K562 (cell line): ENCODE results near the gene OR2AT4. TPM values are rescaled to one million over a fixed set of nuclear protein-coding genes. Genes with fewer than 3 reads are reported as not detected.

Experiments used
- ATAC-seq: fragments of 200-7000 bp; cut with Tn5 transposase; 3 replicates; pipeline ENCODE4 v1.9.1; 2020; ENCODE audit warnings: moderate library complexity
- BruUV-seq: library from RNA; stranded (reverse); fragments of 400-500 nt; replicated peaks from 2 replicates; lab custom pipeline; 2021; lab: Mats Ljungman, UMichigan
- CTCF ChIA-PET: fragments of 300-600 bp; formaldehyde crosslinking; extraction: SDS; loops from one replicate; lab custom pipeline; 2021; ENCODE audit warnings: low intra/inter-chr PET ratio; lab: Yijun Ruan, JAX
- POLR2A ChIA-PET: fragments of 300-600, 350-650 bp; sonication (Branson Sonifier 250); formaldehyde crosslinking; extraction: SDS; loops from one replicate; lab custom pipeline; 2021; ENCODE audit warnings: antibody characterized with exemption, inconsistent platforms; lab: Yijun Ruan, JAX
- DNase-seq, 4 experiments: peaks; one replicate each; pipeline versions ENCODE4 v3.0.0 to v3.0.0-alpha.2; 2011 to 2018; ENCODE audit warnings: low spot score in 3 of 4, mixed read lengths in 3 of 4; ENCODE audit errors: extremely low read depth in 1 of 4
- FAIRE-seq: peaks from 2 replicates; lab custom pipeline; 2011; peaks lifted over from hg19 to GRCh38; lab: Jason Lieb, UNC
- H2AFZ ChIP-seq: 2 replicates; pipeline ENCODE4 v1.6.0; 2011; ENCODE audit warnings: low read depth, low read length, control low read depth, inconsistent platforms
- H3K27ac ChIP-seq: fragments of 200-600 bp; 3 replicates; pipeline ENCODE4 v1.8.0; 2011; ENCODE audit warnings: low read depth, mild to moderate bottlenecking, control low read depth, inconsistent platforms, low read length, moderate library complexity, mixed read lengths; ENCODE audit errors: extremely low read depth
- H3K27me3 ChIP-seq, 2 experiments: fragments of 300-600 bp in 1 of 2; 2 replicates in 1 of 2; 3 replicates in 1 of 2; pipeline versions ENCODE4 v1.6.0 to v1.8.0; 2011; ENCODE audit warnings: inconsistent platforms in 2 of 2, low read length in 2 of 2, mild to moderate bottlenecking in 1 of 2, mixed read lengths in 1 of 2, moderate library complexity in 1 of 2; ENCODE audit not compliant: control insufficient read depth in 2 of 2, insufficient read depth in 2 of 2
- H3K36me3 ChIP-seq: fragments of 300-600 bp; 3 replicates; pipeline ENCODE4 v1.8.0; 2011; ENCODE audit warnings: mild to moderate bottlenecking, low read length, inconsistent platforms; ENCODE audit not compliant: control insufficient read depth, insufficient read depth
- H3K4me1 ChIP-seq, 2 experiments: fragments of 200-600 bp in 1 of 2; replicated peaks in 1 of 2; 2 replicates in 1 of 2; 3 replicates in 1 of 2; pipeline versions ENCODE4 v1.5.1 to v1.8.0; 2011; ENCODE audit warnings: inconsistent platforms in 2 of 2, low read length in 2 of 2, mild to moderate bottlenecking in 1 of 2, mixed read lengths in 1 of 2, moderate library complexity in 1 of 2; ENCODE audit not compliant: control insufficient read depth in 2 of 2, insufficient read depth in 2 of 2
- H3K4me2 ChIP-seq: 2 replicates; pipeline ENCODE4 v1.6.1; 2011; ENCODE audit warnings: low read length, control low read depth, inconsistent platforms, mixed read lengths; ENCODE audit not compliant: insufficient read depth
- H3K4me3 ChIP-seq: fragments of 200-600 bp; sonication (generic), shearing (Covaris generic); 2 replicates; pipeline ENCODE4 v1.5.1; 2016; ENCODE audit warnings: control low read depth, inconsistent platforms
- H3K79me2 ChIP-seq: fragments of 200-600 bp; 3 replicates; pipeline ENCODE4 v1.8.0; 2011; ENCODE audit warnings: low read length, inconsistent platforms; ENCODE audit not compliant: control insufficient read depth, insufficient read depth
- H3K9ac ChIP-seq, 2 experiments: 2 replicates each; pipeline versions ENCODE4 v1.6.0 to v1.6.1; 2011; ENCODE audit warnings: low read depth in 2 of 2, low read length in 2 of 2, control low read depth in 1 of 2, inconsistent platforms in 1 of 2, mild to moderate bottlenecking in 1 of 2, mixed read lengths in 1 of 2; ENCODE audit not compliant: insufficient read depth in 1 of 2
- H3K9me1 ChIP-seq: one replicate; pipeline ENCODE4 v1.6.0; 2011; ENCODE audit warnings: inconsistent platforms, mild to moderate bottlenecking, low read length, moderate library complexity; ENCODE audit not compliant: control insufficient read depth, insufficient read depth
- H3K9me3 ChIP-seq: replicated peaks from 2 replicates; pipeline ENCODE4 v1.5.1; 2011; ENCODE audit warnings: low read depth, low read length, inconsistent platforms; ENCODE audit not compliant: control insufficient read depth, insufficient read depth
- H4K20me1 ChIP-seq: replicated peaks from 2 replicates; pipeline ENCODE4 v1.6.1; 2011; ENCODE audit warnings: low read length, inconsistent platforms, mixed read lengths; ENCODE audit not compliant: control insufficient read depth, insufficient read depth
- C11orf30 ChIP-seq: fragments of 450-650 bp; IDR thresholded peaks from 2 replicates; pipeline ENCODE4 v1.6.1; 2016; ENCODE audit warnings: low read depth, mild to moderate bottlenecking
- CC2D1A ChIP-seq: fragments of 450-650 bp; IDR thresholded peaks from 2 replicates; pipeline ENCODE4 v1.6.1; 2017; ENCODE audit warnings: mild to moderate bottlenecking
- CREBBP ChIP-seq: IDR thresholded peaks from one replicate; pipeline ENCODE4 v1.6.1; 2012; ENCODE audit warnings: low read depth, mild to moderate bottlenecking, control low read depth, inconsistent platforms, low read length
- CXXC5 ChIP-seq: fragments of 250-450 bp; sonication (Bioruptor Pico); IDR thresholded peaks from 2 replicates; pipeline ENCODE4 v1.8.0; 2022; ENCODE audit warnings: inconsistent platforms, mild to moderate bottlenecking, moderate library complexity
- DPF2 ChIP-seq: fragments of 450-650 bp; IDR thresholded peaks from 2 replicates; pipeline ENCODE4 v1.6.1; 2016
- EP400 ChIP-seq: fragments of 450-650 bp; IDR thresholded peaks from 2 replicates; pipeline ENCODE4 v1.6.1; 2017; ENCODE audit warnings: antibody characterized with exemption, mild to moderate bottlenecking, moderate library complexity
- HIVEP1 ChIP-seq: fragments of 250-450 bp; sonication (Bioruptor Pico); IDR thresholded peaks from 2 replicates; pipeline ENCODE4 v1.4.0; 2020; ENCODE audit warnings: mild to moderate bottlenecking
- HNRNPLL ChIP-seq: fragments of 200-400 bp; formaldehyde crosslinking; IDR thresholded peaks from 2 replicates; pipeline ENCODE4 v1.6.1; 2017; ENCODE audit warnings: low read length, low read depth, mild to moderate bottlenecking; ENCODE audit not compliant: poor library complexity, severe bottlenecking
- KLF10 ChIP-seq: fragments of 250-450 bp; sonication (Bioruptor Pico); IDR thresholded peaks from 2 replicates; pipeline ENCODE4 v1.6.1; 2021; ENCODE audit warnings: matching md5 sums
- MAFK ChIP-seq: IDR thresholded peaks from 2 replicates; pipeline ENCODE4 v1.6.1; 2011; ENCODE audit warnings: low read length, improper control_type of control experiment
- MAZ ChIP-seq, 2 experiments: fragments of 450-650 bp in 1 of 2; sonication (generic) in 1 of 2; formaldehyde crosslinking; IDR thresholded peaks in 1 of 2; conservative IDR thresholded peaks in 1 of 2; 2 replicates each; pipeline versions ENCODE4 v1.4.0 to v1.5.0; 2020; ENCODE audit warnings: mild to moderate bottlenecking in 1 of 2, missing genetic modification reagents in 1 of 2
- NFE2L1 ChIP-seq: fragments of 450-650 bp; IDR thresholded peaks from 2 replicates; pipeline ENCODE4 v1.6.1; 2016; ENCODE audit warnings: missing genetic modification characterization, low read depth, mild to moderate bottlenecking, missing compliant biosample characterization, moderate library complexity, borderline replicate concordance
- POLR2B ChIP-seq: fragments of 450-650 bp; IDR thresholded peaks from 2 replicates; pipeline ENCODE4 v1.6.1; 2018; ENCODE audit warnings: low read depth; ENCODE audit not compliant: partially characterized antibody
- RBM14 ChIP-seq: fragments of 200-400 bp; formaldehyde crosslinking; IDR thresholded peaks from 2 replicates; pipeline ENCODE4 v1.6.1; 2018; ENCODE audit warnings: low read depth, mild to moderate bottlenecking, low read length, moderate library complexity, borderline replicate concordance; ENCODE audit not compliant: insufficient read depth
- TBL1XR1 ChIP-seq, 2 experiments: IDR thresholded peaks; 2 replicates each; pipeline ENCODE4 v1.6.1; 2012; ENCODE audit warnings: improper control_type of control experiment in 2 of 2, low read length in 2 of 2, mild to moderate bottlenecking in 1 of 2
- TEAD1 ChIP-seq, 2 experiments: fragments of 450-650 bp in 1 of 2; sonication (generic) in 1 of 2; formaldehyde crosslinking; IDR thresholded peaks; 2 replicates each; pipeline versions ENCODE4 v1.4.0 to v1.8.0; 2020 to 2022; ENCODE audit warnings: mild to moderate bottlenecking in 2 of 2, missing genetic modification reagents in 1 of 2
- ZNF347 ChIP-seq: fragments of 450-650 bp; formaldehyde crosslinking; IDR thresholded peaks from 2 replicates; pipeline ENCODE4 v1.4.0; 2020; ENCODE audit warnings: low read depth, mild to moderate bottlenecking, moderate library complexity
- ZNF586 ChIP-seq: fragments of 450-650 bp; formaldehyde crosslinking; conservative IDR thresholded peaks from 2 replicates; pipeline ENCODE4 v1.4.0; 2020; ENCODE audit warnings: mild to moderate bottlenecking, moderate library complexity
- ZSCAN29 ChIP-seq: fragments of 450-650 bp; IDR thresholded peaks from 2 replicates; pipeline ENCODE4 v1.6.1; 2017
- ZZZ3 ChIP-seq: fragments of 450-650 bp; IDR thresholded peaks from 2 replicates; pipeline ENCODE4 v1.6.1; 2016; ENCODE audit warnings: antibody characterized with exemption, mild to moderate bottlenecking, moderate library complexity
- WGBS: fragments of 100-300 bp; shearing (Covaris generic); methylation state at CpG from one replicate; pipeline ENCODE4 v1.1.6; 2016; ENCODE audit warnings: low coverage, mixed read lengths; ENCODE audit not compliant: insufficient coverage; ENCODE audit errors: missing lambda C conversion rate; 5-methylcytosine and 5-hydroxymethylcytosine counted together
- in situ Hi-C: fragments of 300-500 bp; cut with MboI; formaldehyde crosslinking; loops from 4 replicates; pipeline ENCODE4 v1.15.0; 2018; ENCODE audit warnings: inconsistent platforms, mixed read lengths
- intact Hi-C: fragments of 100-400 bp; cut with micrococcal nuclease; formaldehyde crosslinking; loops from 2 replicates; pipeline ENCODE4 v1.14.2; 2022
- polyA plus RNA-seq, 8 experiments: library from polyadenylated mRNA; depleted of rRNA in 4 of 8; stranded (reverse) in 5 of 8; unstranded in 3 of 8; fragments of >200 nt; fragmentation: Nextera tagmentation in 2 of 8; fragmentation: Illumina TruSeq in 1 of 8; extraction: Ambion mirVana in 2 of 8; extraction: Trizol in 1 of 8; gene quantifications; 2 replicates each; pipeline versions ENCODE4 v1.2.1 to v1.2.3, GENCODE V29; 2011 to 2014; ENCODE audit warnings: inconsistent platforms in 1 of 8, missing spikeins in 1 of 8
- total RNA-seq, 7 experiments: library from RNA; depleted of rRNA in 6 of 7; stranded (reverse); fragments of >200 nt in 6 of 7; fragmentation: Illumina TruSeq in 2 of 7; extraction: Trizol in 2 of 7; gene quantifications; 2 replicates each; pipeline versions ENCODE4 v1.2.1 to v1.2.3, GENCODE V29; 2011 to 2021; ENCODE audit warnings: low replicate concordance in 1 of 7
- TF ChIP-seq, protein P1 (sequence below): IDR thresholded peaks from 2 replicates; pipeline ENCODE4 v1.6.1; 2011; ENCODE audit warnings: borderline replicate concordance, low read depth, mild to moderate bottlenecking, moderate library complexity, low read length; ENCODE audit not compliant: insufficient read depth, poor library complexity, severe bottlenecking

The OR2AT4 gene
- total and polyA plus RNA-seq, 9 of the 15 experiments (the other 6 are each of a cell fraction or from before 2014, with no cell fraction given), result 0.86 to 3.1 (median 2.0) TPM

DNA sequence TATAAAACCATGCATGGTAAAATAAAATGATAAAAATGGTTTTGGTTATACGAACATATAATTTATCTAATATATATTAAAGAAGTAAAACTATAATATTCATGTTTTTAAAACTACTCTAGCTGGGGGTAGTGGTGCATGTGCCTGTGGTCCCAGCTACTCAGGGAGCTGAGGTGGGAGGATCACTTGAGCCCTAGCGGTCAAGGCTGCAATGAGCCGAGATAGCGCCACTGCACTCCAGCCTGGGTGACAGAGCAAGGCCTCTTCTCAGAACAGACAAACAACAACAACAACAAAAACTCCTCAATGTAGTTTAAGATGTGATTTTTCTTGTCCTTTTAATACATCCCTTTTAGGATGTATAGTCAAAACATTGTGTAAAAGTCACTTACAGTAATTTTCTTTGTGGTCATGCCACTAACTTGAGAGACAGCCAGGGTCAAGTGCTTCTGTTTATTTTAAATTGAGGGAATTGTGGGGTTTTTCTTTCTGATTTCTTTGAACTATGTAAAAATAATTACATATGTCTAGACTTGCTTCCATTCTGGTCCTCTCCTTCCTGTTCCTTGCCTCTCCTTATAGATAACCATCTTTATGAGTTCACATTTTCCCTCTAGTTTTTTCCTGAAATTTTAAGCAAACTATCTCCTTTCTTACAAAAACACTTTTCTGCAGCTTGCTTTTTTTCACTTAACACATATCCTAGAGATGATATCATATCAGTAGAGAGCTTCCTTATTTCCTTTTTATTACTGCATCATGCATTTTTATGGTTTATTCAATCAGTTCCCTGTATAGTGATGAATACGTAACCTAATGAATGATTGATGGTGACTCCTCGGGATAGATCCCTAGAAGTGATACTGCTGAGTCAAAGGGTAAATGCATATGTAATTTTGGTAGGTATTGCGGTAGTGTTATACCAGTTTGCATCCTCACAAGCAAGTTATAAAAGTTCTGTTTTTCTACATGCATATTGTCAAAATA, 9.1 kb downstream of the OR2AT4 start:
- in situ Hi-C loops, result no loop called here
- ChIA-PET POLR2A (no interaction called here), CTCF (interaction anchor here (0.6 kb wide), 1 partner anchor 161 kb away, joined by 3 read pairs; no protein-coding TSS in a partner anchor)
- Histone ChIP-seq H3K4me3 (no peak overlapping the region), H3K79me2 (peaks cover 9% of the 10 kb centered on the region; the same call in 2 of the 3 replicates), H3K27me3 (no peaks in the 10 kb centered on the region), H3K9me1 (no peaks in the 10 kb centered on the region), H3K9me3 (0 out of 2 replicates have a peak, but pooled peaks cover 3% of the 10 kb centered on the region), H3K4me1 (peaks cover 4 to 13% of the 10 kb centered on the region in 2 experiments; a peak in 4 of 5 replicates), H2AFZ (peak overlapping the region; percentile 51), H3K36me3 (peaks cover 35% of the 10 kb centered on the region; the same call in 2 of the 3 replicates), H3K9ac (no peak overlapping the region), H4K20me1 (no peaks in the 10 kb centered on the region), H3K27ac (0 out of 3 replicates have a peak overlapping the region, but pooled peaks have one; percentile 7), H3K4me2 (no peak overlapping the region)
- intact Hi-C loops, result no loop called here
- DNase-seq, result peak in 1 of 4 experiments; percentile 73
- BruUV-seq, result no TSS peak
- 34% methylated on average over 7 of the region's 7 CpGs for WGBS
- FAIRE-seq, result peak; percentile 91
- peak; percentile 98 for ATAC-seq
- TF ChIP-seq CXXC5 (CRISPR knock-in tag), result 0 out of 2 replicates have a peak, but pooled peaks have one; percentile 17
- TF ChIP-seq MAZ (CRISPR knock-in tag; conservative IDR thresholded peaks at IDR 0.05 in 1 of 2, IDR thresholded peaks at IDR 0.05 in 1 of 2), result no peak
- TF ChIP-seq, protein P1, sequence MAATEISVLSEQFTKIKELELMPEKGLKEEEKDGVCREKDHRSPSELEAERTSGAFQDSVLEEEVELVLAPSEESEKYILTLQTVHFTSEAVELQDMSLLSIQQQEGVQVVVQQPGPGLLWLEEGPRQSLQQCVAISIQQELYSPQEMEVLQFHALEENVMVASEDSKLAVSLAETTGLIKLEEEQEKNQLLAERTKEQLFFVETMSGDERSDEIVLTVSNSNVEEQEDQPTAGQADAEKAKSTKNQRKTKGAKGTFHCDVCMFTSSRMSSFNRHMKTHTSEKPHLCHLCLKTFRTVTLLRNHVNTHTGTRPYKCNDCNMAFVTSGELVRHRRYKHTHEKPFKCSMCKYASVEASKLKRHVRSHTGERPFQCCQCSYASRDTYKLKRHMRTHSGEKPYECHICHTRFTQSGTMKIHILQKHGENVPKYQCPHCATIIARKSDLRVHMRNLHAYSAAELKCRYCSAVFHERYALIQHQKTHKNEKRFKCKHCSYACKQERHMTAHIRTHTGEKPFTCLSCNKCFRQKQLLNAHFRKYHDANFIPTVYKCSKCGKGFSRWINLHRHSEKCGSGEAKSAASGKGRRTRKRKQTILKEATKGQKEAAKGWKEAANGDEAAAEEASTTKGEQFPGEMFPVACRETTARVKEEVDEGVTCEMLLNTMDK, result peak; percentile 46
- no peak for TF ChIP-seq ZZZ3
- no peak for TF ChIP-seq RBM14
- TF ChIP-seq DPF2, result 0 out of 2 replicates have a peak, but pooled peaks have one; percentile 14
- TF ChIP-seq CC2D1A, result no peak
- TF ChIP-seq C11orf30, result peak; percentile 25
- TF ChIP-seq POLR2B, result no peak
- 0 out of 2 replicates have a peak, but pooled peaks have one; percentile 10 for TF ChIP-seq EP400
- TF ChIP-seq ZNF586 (CRISPR knock-in tag), result no peak
- no peak for TF ChIP-seq HIVEP1
- no peak for TF ChIP-seq HNRNPLL
- TF ChIP-seq MAFK, result no peak
- TF ChIP-seq KLF10 (CRISPR knock-in tag), result no peak
- no peak for TF ChIP-seq TEAD1 (CRISPR knock-in tag; IDR thresholded peaks at IDR 0.05)
- TF ChIP-seq TBL1XR1 (IDR thresholded peaks at IDR 0.05; ENCODE audit: low read length in 2 of 2), result 0 out of 4 replicates have a peak, but pooled peaks of 1 of the 2 experiments have one; percentile 13
- TF ChIP-seq NFE2L1 (tag), result no peak
- TF ChIP-seq ZNF347 (CRISPR knock-in tag), result no peak
- no peak for TF ChIP-seq ZSCAN29
- TF ChIP-seq CREBBP, result no peak
